Measurements from ENCODE around the gene PDE11A.

- no peak for TF ChIP-seq ZBTB33 (IDR thresholded peaks at IDR 0.05)
- no peak for TF ChIP-seq CTCF (IDR thresholded peaks at IDR 0.05; ENCODE audit: low read depth, low read length, missing input control)
- TF ChIP-seq HNF4G (IDR thresholded peaks at IDR 0.05): no peak
- TF ChIP-seq RAD21 (IDR thresholded peaks at IDR 0.05): no peak
These were observed 313.1 kb downstream of the PDE11A start for GRCh38 chr2:177759443-177759842.
